ENCODE data around the gene RAB27B. TPM values are rescaled to one million over a fixed set of nuclear protein-coding genes. Genes with fewer than 3 reads are reported as not detected.

Gene RAB27B
- total RNA-seq, 1 donor from 2014 or later = 0.41 TPM

DNA sequence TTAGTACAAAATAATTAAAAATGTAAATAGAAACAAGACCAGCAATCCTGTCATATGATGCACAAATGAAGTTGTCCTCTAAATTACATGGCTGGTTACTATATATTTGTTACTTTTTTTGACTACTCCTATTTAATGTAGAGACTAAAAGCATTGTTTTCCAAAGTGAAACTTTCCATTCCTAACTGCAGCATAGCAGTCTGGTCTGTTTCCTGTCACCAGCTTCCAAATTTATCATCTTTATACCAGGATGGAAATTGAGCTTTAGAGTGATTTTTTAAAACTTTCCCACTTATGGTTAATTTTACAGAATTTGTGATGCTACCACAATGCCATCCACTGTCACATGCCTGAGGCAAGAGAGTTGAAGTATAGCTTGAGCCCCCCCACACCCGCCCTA, 33.5 kb upstream of the RAB27B start:
- Mint-ChIP-seq H3K27ac (ENCODE audit: unreplicated experiment) (no peak overlapping the region), H3K4me1 (ENCODE audit: unreplicated experiment) (no peaks in the 10 kb centered on the region), H3K36me3 (ENCODE audit: low read depth, unreplicated experiment) (no peaks in the 10 kb centered on the region), H3K9me3 (ENCODE audit: unreplicated experiment) (no peaks in the 10 kb centered on the region), H3K27me3 (ENCODE audit: unreplicated experiment) (no peaks in the 10 kb centered on the region), H3K4me3 (ENCODE audit: unreplicated experiment) (no peak overlapping the region)
- TF ChIP-seq CTCF (IDR thresholded peaks at IDR 0.05; ENCODE audit: unreplicated experiment) = no peak
- no peak for DNase-seq (ENCODE audit: low spot score)

- H3K27me3 Mint-ChIP-seq (ENCODE audit: unreplicated experiment) = no peaks in the 10 kb centered on the region
- no peak for TF ChIP-seq CTCF (IDR thresholded peaks at IDR 0.05; ENCODE audit: unreplicated experiment)
- H3K4me3 Mint-ChIP-seq (ENCODE audit: unreplicated experiment) = no peak overlapping the region
- DNase-seq (ENCODE audit: low spot score) = no peak
- no peaks in the 10 kb centered on the region for H3K9me3 Mint-ChIP-seq (ENCODE audit: unreplicated experiment)
- H3K36me3 Mint-ChIP-seq (ENCODE audit: low read depth, unreplicated experiment) = no peaks in the 10 kb centered on the region
- H3K4me1 Mint-ChIP-seq (ENCODE audit: unreplicated experiment) = no peaks in the 10 kb centered on the region
- no peak overlapping the region for H3K27ac Mint-ChIP-seq (ENCODE audit: unreplicated experiment)
Measured at GRCh38 chr18:54798186-54798585, 30.1 kb upstream of the RAB27B start.

DNA sequence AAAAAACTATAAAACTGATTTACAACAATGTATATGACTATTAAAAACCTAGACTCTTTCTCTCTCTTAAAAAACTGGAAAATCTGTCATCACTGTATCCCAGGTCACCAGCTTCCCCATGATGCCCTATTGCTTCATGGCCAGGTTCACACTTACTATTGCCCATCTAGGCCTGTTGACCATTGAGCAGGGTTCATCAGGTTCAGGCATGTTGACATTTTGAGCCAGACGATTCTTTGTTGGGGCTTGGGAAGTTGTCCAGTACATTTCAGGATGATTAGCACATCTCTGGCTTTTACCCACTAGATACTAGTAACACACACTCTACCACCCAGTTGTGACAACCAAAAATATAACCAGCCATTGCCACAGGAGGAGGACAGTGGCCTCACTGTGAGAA, 26.9 kb upstream of the RAB27B start:
- Mint-ChIP-seq H3K9me3 (ENCODE audit: unreplicated experiment) (no peaks in the 10 kb centered on the region), H3K4me1 (ENCODE audit: unreplicated experiment) (peaks cover 2% of the 10 kb centered on the region), H3K27ac (ENCODE audit: unreplicated experiment) (no peak overlapping the region), H3K4me3 (ENCODE audit: unreplicated experiment) (no peak overlapping the region), H3K27me3 (ENCODE audit: unreplicated experiment) (no peaks in the 10 kb centered on the region), H3K36me3 (ENCODE audit: low read depth, unreplicated experiment) (no peaks in the 10 kb centered on the region)
- DNase-seq (ENCODE audit: low spot score) = no peak
- no peak for TF ChIP-seq CTCF (IDR thresholded peaks at IDR 0.05; ENCODE audit: unreplicated experiment)

- Mint-ChIP-seq H3K9me3 (ENCODE audit: unreplicated experiment) (no peaks in the 10 kb centered on the region), H3K27ac (ENCODE audit: unreplicated experiment) (no peak overlapping the region), H3K4me3 (ENCODE audit: unreplicated experiment) (no peak overlapping the region)
Measured at GRCh38 chr18:54802178-54802577, 26.1 kb upstream of the RAB27B start.

More at GRCh38 chr18:54802178-54802577, 26.1 kb upstream of the RAB27B start:
- Mint-ChIP-seq H3K27me3 (ENCODE audit: unreplicated experiment) (no peaks in the 10 kb centered on the region), H3K36me3 (ENCODE audit: low read depth, unreplicated experiment) (no peaks in the 10 kb centered on the region), H3K4me1 (ENCODE audit: unreplicated experiment) (peaks cover 2% of the 10 kb centered on the region)
- no peak for DNase-seq (ENCODE audit: low spot score)
- TF ChIP-seq CTCF (IDR thresholded peaks at IDR 0.05; ENCODE audit: unreplicated experiment) = no peak
